T-helper 2 cell treated with Interferon-gamma antibody and Interleukin-4, amounts not matched to agents 5 μg/mL and 100 μg/mL, for 36 hours (primary cell): Measurements from ENCODE around the gene GALNS.

Source experiments
- DNase-seq: peaks from one replicate; pipeline ENCODE4 v3.0.0; 2021; ENCODE audit warnings: low spot score
- H3K27ac Mint-ChIP-seq: one replicate; pipeline ENCODE4 v1.8.0; 2021; ENCODE audit warnings: mild to moderate bottlenecking, mixed read lengths
- H3K27me3 Mint-ChIP-seq: one replicate; pipeline ENCODE4 v1.8.0; 2021; ENCODE audit warnings: low read depth, mixed read lengths
- H3K36me3 Mint-ChIP-seq: one replicate; pipeline ENCODE4 v1.8.0; 2021; ENCODE audit warnings: low read depth, mixed read lengths
- H3K4me1 Mint-ChIP-seq: one replicate; pipeline ENCODE4 v1.8.0; 2021; ENCODE audit warnings: low read depth, mixed read lengths
- H3K4me3 Mint-ChIP-seq: one replicate; pipeline ENCODE4 v1.8.0; 2022; ENCODE audit warnings: mild to moderate bottlenecking, moderate library complexity, mixed read lengths
- H3K9me3 Mint-ChIP-seq: one replicate; pipeline ENCODE4 v1.8.0; 2021; ENCODE audit warnings: mixed read lengths

GALNS gene

GRCh38 chr16:88874938-88875599 is 18.3 kb upstream of the GALNS start:
- Mint-ChIP-seq H3K27ac (no peak overlapping the region), H3K27me3 (peaks cover 10% of the 10 kb centered on the region), H3K36me3 (no peaks in the 10 kb centered on the region), H3K4me1 (no peaks in the 10 kb centered on the region), H3K9me3 (no peaks in the 10 kb centered on the region), H3K4me3 (no peak overlapping the region)
- no peak for DNase-seq

- Mint-ChIP-seq H3K4me3 (no peak overlapping the region), H3K27me3 (peaks cover 10% of the 10 kb centered on the region), H3K9me3 (no peaks in the 10 kb centered on the region), H3K36me3 (no peaks in the 10 kb centered on the region), H3K4me1 (no peaks in the 10 kb centered on the region), H3K27ac (no peak overlapping the region)
- DNase-seq: no peak
These were observed 16.0 kb upstream of the GALNS start for GRCh38 chr16:88872650-88873331.

GRCh38 chr16:88871730-88872416 is 15.1 kb upstream of the GALNS start:
- Mint-ChIP-seq H3K36me3 (no peaks in the 10 kb centered on the region), H3K4me1 (no peaks in the 10 kb centered on the region), H3K27me3 (peaks cover 10% of the 10 kb centered on the region), H3K4me3 (no peak overlapping the region), H3K27ac (no peak overlapping the region), H3K9me3 (no peaks in the 10 kb centered on the region)
- no peak for DNase-seq

GRCh38 chr16:88871349-88871702 is 14.6 kb upstream of the GALNS start:
- Mint-ChIP-seq H3K4me1 (no peaks in the 10 kb centered on the region), H3K27me3 (peaks cover 10% of the 10 kb centered on the region), H3K4me3 (no peak overlapping the region), H3K36me3 (no peaks in the 10 kb centered on the region), H3K9me3 (no peaks in the 10 kb centered on the region), H3K27ac (no peak overlapping the region)
- no peak for DNase-seq

GRCh38 chr16:88870608-88871348 is 14.0 kb upstream of the GALNS start:
- Mint-ChIP-seq H3K36me3 (no peaks in the 10 kb centered on the region), H3K9me3 (no peaks in the 10 kb centered on the region), H3K27me3 (peaks cover 9% of the 10 kb centered on the region), H3K4me3 (no peak overlapping the region), H3K4me1 (no peaks in the 10 kb centered on the region), H3K27ac (no peak overlapping the region)
- no peak for DNase-seq

- Mint-ChIP-seq H3K4me1 (no peaks in the 10 kb centered on the region), H3K36me3 (no peaks in the 10 kb centered on the region), H3K9me3 (no peaks in the 10 kb centered on the region), H3K27ac (no peak overlapping the region), H3K4me3 (no peak overlapping the region), H3K27me3 (peaks cover 8% of the 10 kb centered on the region)
- DNase-seq: no peak
These were observed 12.9 kb upstream of the GALNS start for GRCh38 chr16:88869673-88869980.

GRCh38 chr16:88868974-88869672 is 12.4 kb upstream of the GALNS start:
- DNase-seq: no peak
- H3K36me3 Mint-ChIP-seq: no peaks in the 10 kb centered on the region

GRCh38 chr16:88867581-88868246 is 11.0 kb upstream of the GALNS start:
- Mint-ChIP-seq H3K27me3 (peaks cover 8% of the 10 kb centered on the region), H3K4me3 (no peak overlapping the region), H3K27ac (no peak overlapping the region), H3K4me1 (no peaks in the 10 kb centered on the region), H3K9me3 (no peaks in the 10 kb centered on the region), H3K36me3 (no peaks in the 10 kb centered on the region)
- no peak for DNase-seq

More at GRCh38 chr16:88868974-88869672, 12.4 kb upstream of the GALNS start:
- H3K27me3 Mint-ChIP-seq: peaks cover 8% of the 10 kb centered on the region
- H3K27ac Mint-ChIP-seq: no peak overlapping the region
- no peaks in the 10 kb centered on the region for H3K9me3 Mint-ChIP-seq
- no peak overlapping the region for H3K4me3 Mint-ChIP-seq
- no peaks in the 10 kb centered on the region for H3K4me1 Mint-ChIP-seq

- Mint-ChIP-seq H3K27ac (no peak within 1 kb of the TSS), H3K9me3 (no peaks in the 10 kb centered on the region), H3K4me3 (no peak within 1 kb of the TSS), H3K27me3 (peaks cover 7% of the 10 kb centered on the region), H3K36me3 (no peaks in the 10 kb centered on the region), H3K4me1 (no peaks in the 10 kb centered on the region)
- no peak for DNase-seq
These were observed 9.6 kb upstream of the GALNS start, which contains the start of gene PABPN1L for GRCh38 chr16:88866151-88866920. Gene PABPN1L, minus strand, starts transcription at chr16:88866660. Its CDS starts 54 bp downstream, at chr16:88866606.

GRCh38 chr16:88865742-88866141 is 9.0 kb upstream of the GALNS start:
- Mint-ChIP-seq H3K27me3 (peaks cover 3% of the 10 kb centered on the region), H3K36me3 (peaks cover 2% of the 10 kb centered on the region), H3K9me3 (no peaks in the 10 kb centered on the region), H3K27ac (no peak overlapping the region), H3K4me3 (no peak overlapping the region), H3K4me1 (no peaks in the 10 kb centered on the region)
- DNase-seq: no peak

GRCh38 chr16:88865310-88865709 is 8.6 kb upstream of the GALNS start:
- Mint-ChIP-seq H3K27ac (no peak overlapping the region), H3K4me1 (no peaks in the 10 kb centered on the region), H3K4me3 (no peak overlapping the region), H3K27me3 (no peaks in the 10 kb centered on the region), H3K9me3 (no peaks in the 10 kb centered on the region), H3K36me3 (peaks cover 3% of the 10 kb centered on the region)
- no peak for DNase-seq

- H3K9me3 Mint-ChIP-seq: no peaks in the 10 kb centered on the region
- H3K27ac Mint-ChIP-seq: no peak overlapping the region
- no peak overlapping the region for H3K4me3 Mint-ChIP-seq
- no peaks in the 10 kb centered on the region for H3K4me1 Mint-ChIP-seq
- no peak for DNase-seq
- no peaks in the 10 kb centered on the region for H3K27me3 Mint-ChIP-seq
- peaks cover 6% of the 10 kb centered on the region for H3K36me3 Mint-ChIP-seq
These were observed 7.8 kb upstream of the GALNS start for GRCh38 chr16:88864521-88864920.

GRCh38 chr16:88864099-88864498 is 7.4 kb upstream of the GALNS start:
- DNase-seq: no peak
- Mint-ChIP-seq H3K27ac (no peak overlapping the region), H3K4me1 (no peaks in the 10 kb centered on the region), H3K4me3 (no peak overlapping the region), H3K36me3 (peaks cover 6% of the 10 kb centered on the region), H3K27me3 (no peaks in the 10 kb centered on the region), H3K9me3 (no peaks in the 10 kb centered on the region)
